Lower leg skin (tissue), 4 donors: ENCODE data around the gene LNP1. TPM values are rescaled to one million over a fixed set of nuclear protein-coding genes. Genes with fewer than 3 reads are reported as not detected.

Experiments used
- DNase-seq, 2 donors: peaks; one replicate each; pipeline ENCODE4 v3.0.0-alpha.2; 2019; ENCODE audit warnings: low spot score in 2 of 2
- H3K4me3 ChIP-seq: fragments of 200-600 bp; sonication (generic); 2 replicates; pipeline ENCODE4 v1.5.1; 2017; ENCODE audit warnings: mild to moderate bottlenecking, low read depth; ENCODE audit not compliant: poor library complexity, severe bottlenecking
- CTCF ChIP-seq, 3 donors: fragments of 450-650 bp; IDR thresholded peaks; one replicate each; pipeline ENCODE4 v1.5.1; 2016; ENCODE audit warnings: antibody characterized with exemption in 3 of 3, mild to moderate bottlenecking in 3 of 3, moderate library complexity in 2 of 3
- POLR2A ChIP-seq, 2 donors: fragments of 450-650 bp; IDR thresholded peaks; one replicate each; pipeline ENCODE4 v1.6.1; 2016 to 2017; ENCODE audit warnings: antibody characterized with exemption in 2 of 2, mild to moderate bottlenecking in 1 of 2, moderate library complexity in 1 of 2
- whole genome bisulfite sequencing, 2 donors: methylation state at CpG; one replicate each; pipeline ENCODE4 v1.1.5; 2018; 5-methylcytosine and 5-hydroxymethylcytosine counted together
- intact Hi-C: fragments of 100-400 bp; cut with DNase I; formaldehyde crosslinking; loops from one replicate; pipeline ENCODE4 v1.15.0; 2023; ENCODE audit warnings: low total_unique reads
- total RNA-seq, 4 donors: library from RNA; depleted of rRNA; stranded (reverse); fragments of >200 nt; gene quantifications; one replicate each; pipeline ENCODE4 v1.1.0, GENCODE V29; 2016

LNP1 gene
- total RNA-seq, 4 donors from 2014 or later: 0.19 to 1.7 (median 0.85) TPM

GRCh38 chr3:100489118-100489517 lies 87.8 kb downstream of the LNP1 start:
- 93 to 100% methylated on average over 1 of the region's 1 CpG for WGBS, 2 donors
- no peak overlapping the region for H3K4me3 ChIP-seq
- TF ChIP-seq CTCF (IDR thresholded peaks at IDR 0.05) (no peak), POLR2A (IDR thresholded peaks at IDR 0.05) (no peak)
- intact Hi-C loops: no loop called here
- DNase-seq: no peak

GRCh38 chr3:100492059-100493006 lies 91.0 kb downstream of the LNP1 start, which contains the start of gene TMEM45A:
Gene TMEM45A (plus strand): TSS chr3:100492619. CDS start chr3:100555212, 62,593 bp downstream.
- H3K4me3 ChIP-seq: peak within 1 kb of the TSS; percentile 16
- DNase-seq: peak; percentile 93 to 99
- intact Hi-C loops: no loop called here
- no peak for TF ChIP-seq CTCF (IDR thresholded peaks at IDR 0.05)
- no peak for TF ChIP-seq POLR2A (IDR thresholded peaks at IDR 0.05)
- 1% methylated on average over 48 to 52 of the region's 56 CpGs for WGBS, 2 donors

GRCh38 chr3:100496711-100497261 lies 95.4 kb downstream of the LNP1 start:
- TF ChIP-seq CTCF (IDR thresholded peaks at IDR 0.05): no peak
- intact Hi-C loops: no loop called here
- DNase-seq: no peak

GRCh38 chr3:100499651-100500050 lies 98.3 kb downstream of the LNP1 start:
- no peak for DNase-seq
- TF ChIP-seq POLR2A (IDR thresholded peaks at IDR 0.05): no peak
- TF ChIP-seq CTCF (IDR thresholded peaks at IDR 0.05): no peak
- H3K4me3 ChIP-seq: no peak overlapping the region
- intact Hi-C loops: no loop called here
- WGBS, 2 donors: 93 to 94% methylated on average over 4 of the region's 4 CpGs

More at GRCh38 chr3:100496711-100497261, 95.4 kb downstream of the LNP1 start:
- H3K4me3 ChIP-seq: no peak overlapping the region

- no peak for DNase-seq
- TF ChIP-seq POLR2A (IDR thresholded peaks at IDR 0.05): no peak
- no peak for TF ChIP-seq CTCF (IDR thresholded peaks at IDR 0.05)
- intact Hi-C loops: no loop called here
- no peak overlapping the region for H3K4me3 ChIP-seq
- WGBS, 2 donors: 85 to 91% methylated on average over 8 of the region's 8 CpGs
Observed at GRCh38 chr3:100500320-100500880, 99.1 kb downstream of the LNP1 start.
